Measurements from ENCODE around the gene NCAM1. TPM values are rescaled to one million over a fixed set of nuclear protein-coding genes. Genes with fewer than 3 reads are reported as not detected.
"Not testable (repeated sequence)": the region's sequence is repeated elsewhere in the genome, so short reads cannot be mapped to it uniquely, and the experiment has no call there.

NCAM1 gene
- total RNA-seq, 1 donor from 2014 or later, result 332 TPM

DNA sequence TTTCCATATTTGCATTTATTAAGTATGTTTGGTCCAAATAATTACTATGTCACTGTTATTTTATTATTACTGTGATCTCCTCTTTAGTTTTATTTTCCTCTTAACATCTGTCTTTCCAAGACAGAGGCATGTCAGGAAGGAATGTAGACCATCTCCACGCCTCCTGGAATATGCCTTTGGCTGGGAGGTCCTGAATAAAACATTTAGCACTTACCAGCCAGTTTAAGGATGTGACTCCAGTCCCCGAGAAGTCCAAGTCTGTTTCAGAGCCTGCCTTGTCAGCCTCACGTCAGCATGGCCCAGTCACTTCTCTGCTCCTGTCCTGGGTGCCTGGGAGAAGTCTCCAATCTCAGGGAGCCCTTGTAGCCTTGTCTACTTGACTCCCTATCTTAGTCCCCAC is 74.5 kb downstream of the NCAM1 start:
- no peak overlapping the region for H3K4me3 ChIP-seq

DNA sequence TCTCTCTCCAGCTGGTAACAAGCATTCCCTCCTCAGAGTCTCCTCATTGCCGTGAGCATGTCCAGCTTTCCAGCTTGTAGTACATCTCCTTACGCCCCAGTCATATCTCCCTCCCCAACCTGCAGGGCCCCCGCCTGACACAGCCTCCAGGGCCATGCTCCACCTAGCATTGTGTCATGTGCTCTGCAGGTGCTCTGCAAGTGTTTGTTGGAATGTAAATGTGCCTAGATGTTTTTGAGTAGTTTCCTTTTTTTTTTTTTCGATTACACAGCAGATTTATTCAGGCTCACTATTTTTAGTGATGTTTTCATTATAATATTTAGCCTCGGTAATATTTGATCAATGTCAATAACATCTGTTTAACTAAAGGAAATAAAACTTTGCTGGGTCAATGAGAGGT is 82.5 kb downstream of the NCAM1 start:
- TF ChIP-seq, protein P1, sequence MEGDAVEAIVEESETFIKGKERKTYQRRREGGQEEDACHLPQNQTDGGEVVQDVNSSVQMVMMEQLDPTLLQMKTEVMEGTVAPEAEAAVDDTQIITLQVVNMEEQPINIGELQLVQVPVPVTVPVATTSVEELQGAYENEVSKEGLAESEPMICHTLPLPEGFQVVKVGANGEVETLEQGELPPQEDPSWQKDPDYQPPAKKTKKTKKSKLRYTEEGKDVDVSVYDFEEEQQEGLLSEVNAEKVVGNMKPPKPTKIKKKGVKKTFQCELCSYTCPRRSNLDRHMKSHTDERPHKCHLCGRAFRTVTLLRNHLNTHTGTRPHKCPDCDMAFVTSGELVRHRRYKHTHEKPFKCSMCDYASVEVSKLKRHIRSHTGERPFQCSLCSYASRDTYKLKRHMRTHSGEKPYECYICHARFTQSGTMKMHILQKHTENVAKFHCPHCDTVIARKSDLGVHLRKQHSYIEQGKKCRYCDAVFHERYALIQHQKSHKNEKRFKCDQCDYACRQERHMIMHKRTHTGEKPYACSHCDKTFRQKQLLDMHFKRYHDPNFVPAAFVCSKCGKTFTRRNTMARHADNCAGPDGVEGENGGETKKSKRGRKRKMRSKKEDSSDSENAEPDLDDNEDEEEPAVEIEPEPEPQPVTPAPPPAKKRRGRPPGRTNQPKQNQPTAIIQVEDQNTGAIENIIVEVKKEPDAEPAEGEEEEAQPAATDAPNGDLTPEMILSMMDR (IDR thresholded peaks at IDR 0.05; ENCODE audit: borderline replicate concordance), result no peak
- no peaks in the 10 kb centered on the region for H3K4me1 ChIP-seq
- intact Hi-C loops (cut with micrococcal nuclease), result no loop called here
- H3K27me3 ChIP-seq (ENCODE audit: low read depth), result no peaks in the 10 kb centered on the region
- no peaks in the 10 kb centered on the region for H3K9me3 ChIP-seq (replicated peaks)
- no peak for DNase-seq
- no peaks in the 10 kb centered on the region for H3K36me3 ChIP-seq
- H3K4me3 ChIP-seq, result no peak overlapping the region
- H3K27ac ChIP-seq (replicated peaks), result no peak overlapping the region

More for the DNA sequence above, 74.5 kb downstream of the NCAM1 start:
- Histone ChIP-seq H3K27ac (replicated peaks) (no peak overlapping the region), H3K36me3 (no peaks in the 10 kb centered on the region), H3K9me3 (replicated peaks) (peaks cover 4% of the 10 kb centered on the region), H3K27me3 (ENCODE audit: low read depth) (no peaks in the 10 kb centered on the region), H3K4me1 (peaks cover 8% of the 10 kb centered on the region)
- TF ChIP-seq, protein P1 (IDR thresholded peaks at IDR 0.05; ENCODE audit: borderline replicate concordance), result no peak
- no peak for DNase-seq
- intact Hi-C loops (cut with micrococcal nuclease), result no loop called here

DNA sequence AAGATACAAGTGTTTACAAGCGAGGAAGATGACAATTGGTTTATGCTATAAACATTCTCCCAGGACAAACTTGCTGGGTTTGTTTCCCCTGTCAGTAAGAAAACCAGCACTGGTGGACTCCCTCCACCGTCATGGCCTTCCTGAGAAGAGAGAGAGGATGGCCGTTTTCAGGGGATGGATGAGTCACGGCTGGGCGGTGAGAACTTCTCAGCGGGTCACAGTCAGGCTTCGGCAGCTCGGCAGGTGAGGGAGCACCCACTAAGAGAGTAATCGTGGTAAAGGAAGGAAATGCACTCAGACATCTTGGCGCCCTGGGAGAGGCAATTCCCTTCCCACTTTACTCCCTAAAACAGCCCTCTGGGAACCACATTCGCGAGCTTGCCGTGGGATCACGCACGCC is 83.9 kb downstream of the NCAM1 start:
- TF ChIP-seq, protein P1 (IDR thresholded peaks at IDR 0.05; ENCODE audit: borderline replicate concordance), result no peak

DNA sequence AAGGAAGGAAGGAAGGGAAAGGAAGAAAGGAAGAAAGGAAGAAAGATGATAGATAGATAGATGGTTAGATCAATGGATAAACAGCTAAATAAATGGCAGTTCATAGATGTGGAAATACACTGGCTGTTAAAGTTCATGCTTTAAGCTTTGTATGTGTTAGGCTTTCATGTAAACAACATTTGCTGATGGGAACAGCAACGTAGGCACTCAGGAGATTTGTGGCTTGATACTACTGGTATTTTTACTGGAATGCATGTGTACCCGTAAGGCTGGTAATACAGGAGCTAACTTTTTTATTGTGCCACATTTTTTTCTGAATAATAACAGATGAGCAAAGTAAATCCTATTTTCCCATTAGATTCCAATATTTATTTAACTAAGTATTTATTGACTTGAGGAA is 85.6 kb downstream of the NCAM1 start:
- Histone ChIP-seq H3K27ac (replicated peaks) (no peak overlapping the region), H3K4me1 (peaks cover 6% of the 10 kb centered on the region), H3K36me3 (no peaks in the 10 kb centered on the region), H3K27me3 (ENCODE audit: low read depth) (no peaks in the 10 kb centered on the region), H3K9me3 (replicated peaks) (peaks cover 6% of the 10 kb centered on the region), H3K4me3 (no peak overlapping the region)
- intact Hi-C loops (cut with micrococcal nuclease), result no loop called here
- DNase-seq, result no peak
- TF ChIP-seq, protein P1 (IDR thresholded peaks at IDR 0.05; ENCODE audit: borderline replicate concordance), result no peak

More for the DNA sequence above, 83.9 kb downstream of the NCAM1 start:
- H3K4me3 ChIP-seq, result no peak overlapping the region
- peaks cover 2% of the 10 kb centered on the region for H3K9me3 ChIP-seq (replicated peaks)
- no peaks in the 10 kb centered on the region for H3K36me3 ChIP-seq
- no peak for DNase-seq
- intact Hi-C loops (cut with micrococcal nuclease), result no loop called here
- H3K27ac ChIP-seq (replicated peaks), result no peak overlapping the region
- H3K4me1 ChIP-seq, result peaks cover 6% of the 10 kb centered on the region
- H3K27me3 ChIP-seq (ENCODE audit: low read depth), result no peaks in the 10 kb centered on the region

DNA sequence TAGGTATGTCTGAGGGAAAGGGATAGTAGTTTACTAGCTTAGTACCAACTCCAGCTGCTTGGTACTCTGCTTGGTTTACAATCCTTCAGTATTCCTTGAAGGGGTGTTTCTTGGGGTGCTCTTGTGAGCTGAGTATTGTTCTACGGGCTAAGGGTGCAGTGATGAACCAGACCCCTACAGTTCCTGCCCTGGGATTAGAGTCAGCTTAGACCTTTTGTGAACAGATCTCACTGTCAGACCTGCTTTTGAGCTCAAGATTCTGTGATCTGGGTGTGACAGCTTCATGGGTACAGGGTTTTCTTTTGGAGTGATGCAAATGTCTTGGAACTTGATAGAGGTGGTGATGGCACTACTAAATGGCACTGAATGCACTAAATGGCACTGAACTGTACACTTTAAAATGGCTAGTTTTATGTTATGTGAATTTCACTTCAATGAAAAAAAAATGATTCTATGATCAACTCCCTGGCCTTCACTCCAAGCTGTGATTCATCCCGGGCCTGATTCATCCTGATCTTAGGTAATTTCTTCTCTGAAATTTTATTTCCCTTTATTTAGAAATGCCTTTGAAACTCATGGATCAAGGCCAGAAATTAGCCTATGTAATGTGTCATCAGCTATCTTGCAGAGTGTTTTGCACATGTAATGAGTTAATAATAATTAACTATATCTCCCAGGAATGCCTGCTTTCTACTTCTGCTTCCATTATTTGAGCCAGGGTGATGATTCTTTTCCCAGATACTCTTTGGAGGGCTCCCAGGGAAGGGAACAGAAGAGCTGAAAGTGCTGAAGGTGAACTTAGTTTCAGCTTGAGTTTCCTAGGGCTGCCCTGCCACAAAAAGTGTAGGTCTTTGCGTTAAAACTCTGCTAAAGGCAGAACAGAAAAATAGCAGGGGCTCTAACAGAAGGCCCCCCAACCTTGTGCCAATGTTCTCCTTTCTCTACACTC is 87.9 kb downstream of the NCAM1 start:
- H3K27ac ChIP-seq (replicated peaks), result no peak overlapping the region
- H3K27me3 ChIP-seq (ENCODE audit: low read depth), result no peaks in the 10 kb centered on the region
- H3K36me3 ChIP-seq, result no peaks in the 10 kb centered on the region
- no peak for DNase-seq
- intact Hi-C loops (cut with micrococcal nuclease), result no loop called here
- TF ChIP-seq, protein P1 (IDR thresholded peaks at IDR 0.05; ENCODE audit: borderline replicate concordance), result no peak
- H3K4me3 ChIP-seq, result no peak overlapping the region
- peaks cover 10% of the 10 kb centered on the region for H3K9me3 ChIP-seq (replicated peaks)
- H3K4me1 ChIP-seq, result peaks cover 6% of the 10 kb centered on the region

DNA sequence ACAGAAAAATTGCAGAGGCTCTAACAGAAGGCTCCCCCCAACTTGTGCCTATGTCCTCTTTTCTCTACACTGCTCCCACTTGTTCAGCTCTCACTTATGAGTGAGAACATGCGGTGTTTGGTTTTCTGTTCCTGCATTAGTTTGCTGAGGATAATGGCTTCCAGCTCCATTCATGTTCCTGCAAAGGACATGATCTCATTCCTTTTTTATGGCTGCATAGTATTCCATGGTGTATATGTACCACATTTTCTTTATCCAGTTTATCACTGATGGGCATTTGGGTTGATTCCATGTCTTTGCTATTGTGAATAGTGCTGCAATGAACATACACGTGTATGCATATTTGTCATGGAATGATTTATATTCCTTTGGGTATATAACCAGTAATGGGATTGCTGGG is 91.8 kb downstream of the NCAM1 start:
- H3K9me3 ChIP-seq (replicated peaks), result peaks cover 10% of the 10 kb centered on the region
- peaks cover 23% of the 10 kb centered on the region for H3K4me1 ChIP-seq
- H3K4me3 ChIP-seq; H3K27ac ChIP-seq (replicated peaks); H3K36me3 ChIP-seq; intact Hi-C loops (cut with micrococcal nuclease); DNase-seq; H3K27me3 ChIP-seq (ENCODE audit: low read depth): not testable (repeated sequence)

Measured in left ventricle myocardium inferior (tissue), 1 donor.